SK-N-SH (cell line): Measurements from ENCODE around the gene CIAO3. TPM values are rescaled to one million over a fixed set of nuclear protein-coding genes. Genes with fewer than 3 reads are reported as not detected.
A peak's percentile ranks its signal among the peaks of the same experiment; 100 is the strongest.

Experiments used
- CTCF ChIA-PET: fragments of 300-600, 350-600 bp; formaldehyde crosslinking; extraction: SDS; loops from one replicate; lab custom pipeline; 2021; lab: Yijun Ruan, JAX
- POLR2A ChIA-PET: fragments of 350-600 bp; sonication (Branson Sonifier 250); formaldehyde crosslinking; extraction: SDS; loops from one replicate; lab custom pipeline; 2020; ENCODE audit warnings: antibody characterized with exemption, inconsistent platforms; lab: Yijun Ruan, JAX
- DNase-seq: peaks from one replicate; pipeline ENCODE4 v3.0.0; 2012
- H2AFZ ChIP-seq: fragments of 200-600 bp; sonication (generic); 2 replicates; pipeline ENCODE4 v1.8.1; 2016; ENCODE audit warnings: antibody characterized with exemption, mild to moderate bottlenecking, low read depth
- H3F3A ChIP-seq: fragments of 200-600 bp; sonication (generic); replicated peaks from 2 replicates; pipeline ENCODE3; 2016; ENCODE audit warnings: antibody characterized with exemption, mild to moderate bottlenecking; ENCODE audit not compliant: insufficient read depth
- H3K27ac ChIP-seq, 2 experiments: fragments of 200-500 bp in 1 of 2; fragments of 200-600 bp in 1 of 2; sonication (Bioruptor generic) in 1 of 2; sonication (generic), shearing (Covaris generic) in 1 of 2; 2 replicates each; pipeline versions ENCODE4 v1.5.1 to v1.6.1; 2014 to 2016; ENCODE audit warnings: low read depth in 2 of 2, inconsistent platforms in 1 of 2, low read length in 1 of 2, mild to moderate bottlenecking in 1 of 2, mixed read lengths in 1 of 2
- H3K27me3 ChIP-seq: fragments of 200-600 bp; sonication (generic), shearing (Covaris generic); 2 replicates; pipeline ENCODE4 v1.6.1; 2016; ENCODE audit warnings: mixed run types; ENCODE audit not compliant: insufficient read depth
- H3K36me3 ChIP-seq, 2 experiments: fragments of 200-500 bp in 1 of 2; fragments of 200-600 bp in 1 of 2; sonication (Bioruptor generic) in 1 of 2; sonication (generic) in 1 of 2; replicated peaks in 1 of 2; 2 replicates each; pipeline versions ENCODE3 to v1.5.1; 2014 to 2016; ENCODE audit warnings: low read length in 1 of 2, mild to moderate bottlenecking in 1 of 2; ENCODE audit not compliant: insufficient read depth in 2 of 2, control insufficient read depth in 1 of 2
- H3K4me1 ChIP-seq, 2 experiments: fragments of 200-500 bp in 1 of 2; fragments of 200-600 bp in 1 of 2; sonication (Bioruptor generic) in 1 of 2; sonication (generic), shearing (Covaris generic) in 1 of 2; 2 replicates each; pipeline versions ENCODE4 v1.5.1 to v1.6.1; 2014 to 2016; ENCODE audit warnings: low read depth in 1 of 2, low read length in 1 of 2, mixed run types in 1 of 2; ENCODE audit not compliant: insufficient read depth in 2 of 2, control insufficient read depth in 1 of 2
- H3K4me2 ChIP-seq: fragments of 200-600 bp; sonication (generic), shearing (Covaris generic); 2 replicates; pipeline ENCODE4 v1.6.1; 2017; ENCODE audit warnings: mixed run types
- H3K4me3 ChIP-seq, 2 experiments: fragments of 200-500 bp in 1 of 2; fragments of 200-600 bp in 1 of 2; sonication (Bioruptor generic) in 1 of 2; sonication (generic), shearing (Covaris generic) in 1 of 2; 2 replicates each; pipeline versions ENCODE4 v1.5.1 to v1.8.1; 2014 to 2016; ENCODE audit warnings: low read depth in 2 of 2, inconsistent platforms in 1 of 2, low read length in 1 of 2, mild to moderate bottlenecking in 1 of 2, mixed read lengths in 1 of 2, moderate library complexity in 1 of 2
- H3K79me2 ChIP-seq: fragments of 200-600 bp; sonication (generic); 2 replicates; pipeline ENCODE4 v1.8.1; 2017; ENCODE audit warnings: mild to moderate bottlenecking; ENCODE audit not compliant: insufficient read depth
- H3K9ac ChIP-seq: fragments of 200-600 bp; sonication (generic); 2 replicates; pipeline ENCODE4 v1.6.1; 2017; ENCODE audit warnings: mixed run types
- H3K9me2 ChIP-seq: fragments of 200-600 bp; sonication (generic); 2 replicates; pipeline ENCODE4 v1.6.1; 2017; ENCODE audit warnings: mixed run types
- H3K9me3 ChIP-seq: fragments of 200-600 bp; sonication (generic); 2 replicates; pipeline ENCODE4 v1.6.1; 2017; ENCODE audit warnings: mixed run types, mild to moderate bottlenecking, moderate library complexity
- H4K20me1 ChIP-seq: fragments of 200-600 bp; sonication (generic); 2 replicates; pipeline ENCODE4 v1.6.1; 2017; ENCODE audit warnings: mild to moderate bottlenecking, mixed run types; ENCODE audit not compliant: insufficient read depth
- ELF1 ChIP-seq: IDR thresholded peaks from 2 replicates; pipeline ENCODE4 v1.4.0; 2012
- FOSL2 ChIP-seq: IDR thresholded peaks from 2 replicates; pipeline ENCODE4 v1.4.0; 2012; ENCODE audit warnings: low read depth, mild to moderate bottlenecking, moderate library complexity, borderline replicate concordance
- FOXJ3 ChIP-seq: sonication (generic); formaldehyde crosslinking; IDR thresholded peaks from 2 replicates; pipeline ENCODE4 v1.5.1; 2020; ENCODE audit warnings: mild to moderate bottlenecking, missing genetic modification reagents
- MXI1 ChIP-seq: IDR thresholded peaks from 2 replicates; pipeline ENCODE4 v1.6.1; 2012; ENCODE audit warnings: mild to moderate bottlenecking, low read depth, low read length, improper control_type of control experiment
- NFIC ChIP-seq: IDR thresholded peaks from 2 replicates; pipeline ENCODE4 v1.4.0; 2012; ENCODE audit warnings: borderline replicate concordance
- NRF1 ChIP-seq: IDR thresholded peaks from 2 replicates; pipeline ENCODE4 v1.6.1; 2012; ENCODE audit warnings: low read depth, mild to moderate bottlenecking, low read length
- RFX5 ChIP-seq: IDR thresholded peaks from 2 replicates; pipeline ENCODE4 v1.6.1; 2012; ENCODE audit warnings: mild to moderate bottlenecking, improper control_type of control experiment, low read length
- YY1 ChIP-seq: IDR thresholded peaks from 2 replicates; pipeline ENCODE4 v1.4.0; 2012; ENCODE audit warnings: low read depth, mild to moderate bottlenecking
- WGBS: methylation state at CpG from one replicate; pipeline ENCODE4 v1.1.6; 2017; ENCODE audit warnings: low lambda C conversion rate; 5-methylcytosine and 5-hydroxymethylcytosine counted together
- polyA plus RNA-seq, 3 experiments: library from polyadenylated mRNA; depleted of rRNA; stranded (reverse); fragments of >200 nt; gene quantifications; 2 replicates each; pipeline ENCODE4 v1.2.3, GENCODE V29; 2012
- TF ChIP-seq, protein P1 (sequence below): IDR thresholded peaks from 2 replicates; pipeline ENCODE4 v1.6.1; 2012; ENCODE audit warnings: mild to moderate bottlenecking, low read depth, low read length, moderate library complexity
- TF ChIP-seq, protein P2 (sequence below): IDR thresholded peaks from 2 replicates; pipeline ENCODE4 v1.4.0; 2012; ENCODE audit warnings: low read depth, borderline replicate concordance

CIAO3 gene
- polyA plus RNA-seq, 1 of the 3 experiments (the other 2 are of a cell fraction) = 14.4 TPM

DNA sequence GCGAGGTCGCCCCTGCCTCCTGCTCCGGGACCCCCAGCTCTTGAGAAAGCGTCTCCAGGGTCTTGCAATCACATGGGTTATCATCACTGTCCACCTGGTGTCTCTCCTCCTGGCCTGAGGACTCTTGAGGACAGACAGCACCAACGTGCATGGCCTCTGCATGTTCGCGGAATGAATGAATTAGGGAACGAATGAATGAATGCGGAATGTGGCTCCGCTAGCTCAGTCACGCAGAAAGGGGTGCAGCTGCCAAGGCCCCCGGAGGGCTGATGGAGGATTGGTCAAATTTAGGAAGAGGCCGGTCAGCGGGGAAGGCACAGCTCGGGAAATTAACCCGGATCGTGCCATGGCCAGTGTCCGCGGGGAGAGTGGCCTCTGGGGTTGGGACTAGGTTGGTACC is 38.5 kb downstream of the CIAO3 start:
- POLR2A ChIA-PET = interaction anchor here (0.6 kb wide), 1 partner anchor 48 kb away, joined by 3 read pairs; no protein-coding TSS in a partner anchor
- CTCF ChIA-PET = interaction anchor here (0.8 to 22.4 kb wide), 9 partner anchors 8 to 355 kb away, joined by 3 to 358 read pairs (median 4); partner anchors contain the start of genes ANTKMT, CCDC78, HAGHL and METRN

DNA sequence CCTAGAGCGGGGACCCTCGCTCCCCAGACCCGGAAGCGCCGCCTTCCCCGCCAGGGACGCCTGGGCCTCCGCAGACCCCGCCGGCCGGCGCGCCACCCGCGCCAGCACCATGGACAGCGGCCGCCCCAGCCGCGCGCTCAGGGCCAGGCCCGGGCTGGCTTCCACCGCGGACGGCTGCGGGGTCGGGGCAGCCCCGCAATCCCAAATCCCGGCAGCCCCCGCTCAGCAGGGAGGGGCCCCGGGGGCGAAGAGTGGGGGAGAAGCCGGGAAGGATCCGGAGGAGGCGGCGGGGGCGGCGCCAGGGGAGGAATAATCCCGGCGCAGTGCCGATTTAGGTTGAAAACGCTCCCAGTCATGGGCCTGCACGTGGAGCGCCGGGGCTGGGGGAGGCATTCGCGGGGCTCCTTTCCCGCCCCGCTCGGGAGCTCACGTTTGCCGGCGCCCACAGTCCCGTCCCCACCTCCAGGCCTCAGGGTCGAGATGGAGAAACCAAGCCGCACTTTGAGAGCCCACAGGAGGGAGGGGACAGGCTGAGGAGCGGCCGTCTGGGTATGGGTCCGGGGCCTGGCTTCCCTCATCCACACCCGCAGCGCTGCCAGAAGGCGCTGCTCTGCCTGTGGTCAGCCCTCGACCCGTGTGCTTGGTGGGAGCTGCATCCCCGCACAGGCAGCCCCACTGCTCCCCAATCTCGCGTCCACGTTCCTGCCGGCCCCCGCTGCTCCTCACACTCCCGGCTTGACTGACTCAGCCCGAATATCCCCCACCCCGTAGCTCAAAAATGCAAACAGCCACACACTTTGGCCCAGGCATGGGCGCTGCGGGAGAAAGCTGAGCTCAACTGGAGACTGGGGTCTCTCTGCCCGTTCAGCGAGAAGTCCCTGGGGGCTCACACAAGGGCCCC is 39.9 kb downstream of the CIAO3 start:
- Histone ChIP-seq H3K9me2 (no peaks in the 10 kb centered on the region), H4K20me1 (peaks cover 59% of the 10 kb centered on the region), H3K4me3 (no peak overlapping the region), H3F3A (no peaks in the 10 kb centered on the region), H2AFZ (no peak overlapping the region), H3K9me3 (no peaks in the 10 kb centered on the region), H3K9ac (no peak overlapping the region), H3K27me3 (no peaks in the 10 kb centered on the region), H3K4me2 (no peak overlapping the region), H3K36me3 (no peaks in the 10 kb centered on the region), H3K4me1 (peaks cover 4 to 12% of the 10 kb centered on the region in 2 experiments; a peak in 1 of 4 replicates), H3K27ac (no peak overlapping the region), H3K79me2 (peaks cover 67% of the 10 kb centered on the region)
- ChIA-PET CTCF (interaction anchor here (1.1 kb wide), 2 partner anchors 10 to 356 kb away, joined by 4 read pairs; no protein-coding TSS in a partner anchor), POLR2A (no interaction called here)
- 85% methylated on average over 20 of the region's 76 CpGs for WGBS
- DNase-seq = no peak
- TF ChIP-seq, protein P1, sequence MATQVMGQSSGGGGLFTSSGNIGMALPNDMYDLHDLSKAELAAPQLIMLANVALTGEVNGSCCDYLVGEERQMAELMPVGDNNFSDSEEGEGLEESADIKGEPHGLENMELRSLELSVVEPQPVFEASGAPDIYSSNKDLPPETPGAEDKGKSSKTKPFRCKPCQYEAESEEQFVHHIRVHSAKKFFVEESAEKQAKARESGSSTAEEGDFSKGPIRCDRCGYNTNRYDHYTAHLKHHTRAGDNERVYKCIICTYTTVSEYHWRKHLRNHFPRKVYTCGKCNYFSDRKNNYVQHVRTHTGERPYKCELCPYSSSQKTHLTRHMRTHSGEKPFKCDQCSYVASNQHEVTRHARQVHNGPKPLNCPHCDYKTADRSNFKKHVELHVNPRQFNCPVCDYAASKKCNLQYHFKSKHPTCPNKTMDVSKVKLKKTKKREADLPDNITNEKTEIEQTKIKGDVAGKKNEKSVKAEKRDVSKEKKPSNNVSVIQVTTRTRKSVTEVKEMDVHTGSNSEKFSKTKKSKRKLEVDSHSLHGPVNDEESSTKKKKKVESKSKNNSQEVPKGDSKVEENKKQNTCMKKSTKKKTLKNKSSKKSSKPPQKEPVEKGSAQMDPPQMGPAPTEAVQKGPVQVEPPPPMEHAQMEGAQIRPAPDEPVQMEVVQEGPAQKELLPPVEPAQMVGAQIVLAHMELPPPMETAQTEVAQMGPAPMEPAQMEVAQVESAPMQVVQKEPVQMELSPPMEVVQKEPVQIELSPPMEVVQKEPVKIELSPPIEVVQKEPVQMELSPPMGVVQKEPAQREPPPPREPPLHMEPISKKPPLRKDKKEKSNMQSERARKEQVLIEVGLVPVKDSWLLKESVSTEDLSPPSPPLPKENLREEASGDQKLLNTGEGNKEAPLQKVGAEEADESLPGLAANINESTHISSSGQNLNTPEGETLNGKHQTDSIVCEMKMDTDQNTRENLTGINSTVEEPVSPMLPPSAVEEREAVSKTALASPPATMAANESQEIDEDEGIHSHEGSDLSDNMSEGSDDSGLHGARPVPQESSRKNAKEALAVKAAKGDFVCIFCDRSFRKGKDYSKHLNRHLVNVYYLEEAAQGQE = peak; percentile 91
- TF ChIP-seq FOXJ3 (CRISPR knock-in tag) (no peak), ELF1 (no peak), RFX5 (no peak), FOSL2 (no peak)

More for the DNA sequence above, 38.5 kb downstream of the CIAO3 start:
- TF ChIP-seq RFX5 = no peak
- no peak for TF ChIP-seq NFIC
- TF ChIP-seq ELF1 = no peak
- no peak for TF ChIP-seq YY1
- no peak for TF ChIP-seq NRF1
- TF ChIP-seq, protein P2, sequence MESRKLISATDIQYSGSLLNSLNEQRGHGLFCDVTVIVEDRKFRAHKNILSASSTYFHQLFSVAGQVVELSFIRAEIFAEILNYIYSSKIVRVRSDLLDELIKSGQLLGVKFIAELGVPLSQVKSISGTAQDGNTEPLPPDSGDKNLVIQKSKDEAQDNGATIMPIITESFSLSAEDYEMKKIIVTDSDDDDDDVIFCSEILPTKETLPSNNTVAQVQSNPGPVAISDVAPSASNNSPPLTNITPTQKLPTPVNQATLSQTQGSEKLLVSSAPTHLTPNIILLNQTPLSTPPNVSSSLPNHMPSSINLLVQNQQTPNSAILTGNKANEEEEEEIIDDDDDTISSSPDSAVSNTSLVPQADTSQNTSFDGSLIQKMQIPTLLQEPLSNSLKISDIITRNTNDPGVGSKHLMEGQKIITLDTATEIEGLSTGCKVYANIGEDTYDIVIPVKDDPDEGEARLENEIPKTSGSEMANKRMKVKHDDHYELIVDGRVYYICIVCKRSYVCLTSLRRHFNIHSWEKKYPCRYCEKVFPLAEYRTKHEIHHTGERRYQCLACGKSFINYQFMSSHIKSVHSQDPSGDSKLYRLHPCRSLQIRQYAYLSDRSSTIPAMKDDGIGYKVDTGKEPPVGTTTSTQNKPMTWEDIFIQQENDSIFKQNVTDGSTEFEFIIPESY = no peak
- TF ChIP-seq FOSL2 = no peak
- no peak for TF ChIP-seq MXI1
- Histone ChIP-seq H3K4me1 (peaks cover 4 to 19% of the 10 kb centered on the region in 2 experiments; a peak in 1 of 4 replicates), H4K20me1 (peaks cover 59% of the 10 kb centered on the region), H3K4me2 (no peak overlapping the region), H3K79me2 (peaks cover 67% of the 10 kb centered on the region), H3K9me3 (no peaks in the 10 kb centered on the region), H3K27me3 (no peaks in the 10 kb centered on the region), H3K9me2 (no peaks in the 10 kb centered on the region), H3K9ac (no peak overlapping the region), H3F3A (peaks cover 5% of the 10 kb centered on the region), H3K4me3 (no peak overlapping the region), H3K36me3 (no peaks in the 10 kb centered on the region), H2AFZ (no peak overlapping the region), H3K27ac (no peak overlapping the region)
- no peak for DNase-seq
- WGBS = 82% methylated on average over 19 of the region's 19 CpGs
